ENCODE results near the gene CA5B. TPM values are rescaled to one million over a fixed set of nuclear protein-coding genes. Genes with fewer than 3 reads are reported as not detected.

Gene CA5B
- total and polyA plus RNA-seq, 10 of the 15 experiments (the other 5 are each of a cell fraction or from before 2014, with no cell fraction given) = 1.2 to 6.0 (median 3.2) TPM

DNA sequence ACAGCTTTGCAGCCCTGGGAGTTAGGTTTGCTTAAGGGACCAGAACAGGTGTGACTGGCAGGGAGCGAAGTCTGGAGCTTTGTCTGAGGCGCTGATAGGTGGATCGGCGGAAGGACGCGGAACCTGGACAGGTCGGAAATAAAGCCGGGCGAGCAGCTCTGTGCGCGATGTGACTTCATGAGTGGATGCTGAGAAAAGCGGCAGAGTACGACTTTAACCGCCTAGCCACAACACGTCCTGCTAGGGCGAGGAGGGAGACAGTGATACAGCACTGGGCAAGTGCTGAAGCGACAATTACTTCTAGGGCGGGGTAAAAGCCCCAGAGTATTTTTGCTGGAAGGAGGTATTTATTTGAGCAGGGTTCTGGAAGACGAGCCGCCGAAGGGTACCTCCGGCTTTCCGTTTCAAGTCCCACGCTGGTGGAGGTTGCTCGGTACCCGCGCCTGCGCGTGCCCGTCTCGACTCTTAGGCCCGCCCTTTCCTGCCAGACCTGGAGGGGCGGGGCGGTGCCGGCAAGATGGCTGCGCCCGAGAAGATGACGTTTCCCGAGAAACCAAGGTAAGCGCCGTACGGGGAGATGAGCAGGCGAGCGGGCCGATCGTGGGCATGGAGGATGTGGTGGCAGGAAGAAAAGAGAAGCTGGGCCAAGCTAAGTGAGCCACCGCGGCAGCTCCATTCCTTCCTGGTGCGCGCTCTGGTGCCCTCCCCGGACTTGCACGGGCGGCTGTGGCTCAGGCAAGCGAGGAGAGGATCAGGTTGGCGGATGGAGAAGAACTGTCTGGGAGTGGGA, 52.1 kb downstream of the CA5B start, which contains the start of gene ZRSR2 (continued):
- 0 out of 2 replicates have a peak, but pooled peaks have one; percentile 3 for TF ChIP-seq BCL11A (IDR thresholded peaks at IDR 0.05; ENCODE audit: low read depth, low read length)
- TF ChIP-seq, protein P1, sequence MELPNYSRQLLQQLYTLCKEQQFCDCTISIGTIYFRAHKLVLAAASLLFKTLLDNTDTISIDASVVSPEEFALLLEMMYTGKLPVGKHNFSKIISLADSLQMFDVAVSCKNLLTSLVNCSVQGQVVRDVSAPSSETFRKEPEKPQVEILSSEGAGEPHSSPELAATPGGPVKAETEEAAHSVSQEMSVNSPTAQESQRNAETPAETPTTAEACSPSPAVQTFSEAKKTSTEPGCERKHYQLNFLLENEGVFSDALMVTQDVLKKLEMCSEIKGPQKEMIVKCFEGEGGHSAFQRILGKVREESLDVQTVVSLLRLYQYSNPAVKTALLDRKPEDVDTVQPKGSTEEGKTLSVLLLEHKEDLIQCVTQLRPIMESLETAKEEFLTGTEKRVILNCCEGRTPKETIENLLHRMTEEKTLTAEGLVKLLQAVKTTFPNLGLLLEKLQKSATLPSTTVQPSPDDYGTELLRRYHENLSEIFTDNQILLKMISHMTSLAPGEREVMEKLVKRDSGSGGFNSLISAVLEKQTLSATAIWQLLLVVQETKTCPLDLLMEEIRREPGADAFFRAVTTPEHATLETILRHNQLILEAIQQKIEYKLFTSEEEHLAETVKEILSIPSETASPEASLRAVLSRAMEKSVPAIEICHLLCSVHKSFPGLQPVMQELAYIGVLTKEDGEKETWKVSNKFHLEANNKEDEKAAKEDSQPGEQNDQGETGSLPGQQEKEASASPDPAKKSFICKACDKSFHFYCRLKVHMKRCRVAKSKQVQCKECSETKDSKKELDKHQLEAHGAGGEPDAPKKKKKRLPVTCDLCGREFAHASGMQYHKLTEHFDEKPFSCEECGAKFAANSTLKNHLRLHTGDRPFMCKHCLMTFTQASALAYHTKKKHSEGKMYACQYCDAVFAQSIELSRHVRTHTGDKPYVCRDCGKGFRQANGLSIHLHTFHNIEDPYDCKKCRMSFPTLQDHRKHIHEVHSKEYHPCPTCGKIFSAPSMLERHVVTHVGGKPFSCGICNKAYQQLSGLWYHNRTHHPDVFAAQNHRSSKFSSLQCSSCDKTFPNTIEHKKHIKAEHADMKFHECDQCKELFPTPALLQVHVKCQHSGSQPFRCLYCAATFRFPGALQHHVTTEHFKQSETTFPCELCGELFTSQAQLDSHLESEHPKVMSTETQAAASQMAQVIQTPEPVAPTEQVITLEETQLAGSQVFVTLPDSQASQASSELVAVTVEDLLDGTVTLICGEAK (IDR thresholded peaks at IDR 0.05; ENCODE audit: borderline replicate concordance) = peak; percentile 16; the same call in 1 of the 2 replicates
- TF ChIP-seq, protein P2, sequence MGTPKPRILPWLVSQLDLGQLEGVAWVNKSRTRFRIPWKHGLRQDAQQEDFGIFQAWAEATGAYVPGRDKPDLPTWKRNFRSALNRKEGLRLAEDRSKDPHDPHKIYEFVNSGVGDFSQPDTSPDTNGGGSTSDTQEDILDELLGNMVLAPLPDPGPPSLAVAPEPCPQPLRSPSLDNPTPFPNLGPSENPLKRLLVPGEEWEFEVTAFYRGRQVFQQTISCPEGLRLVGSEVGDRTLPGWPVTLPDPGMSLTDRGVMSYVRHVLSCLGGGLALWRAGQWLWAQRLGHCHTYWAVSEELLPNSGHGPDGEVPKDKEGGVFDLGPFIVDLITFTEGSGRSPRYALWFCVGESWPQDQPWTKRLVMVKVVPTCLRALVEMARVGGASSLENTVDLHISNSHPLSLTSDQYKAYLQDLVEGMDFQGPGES (IDR thresholded peaks at IDR 0.05) = no peak; the same call in 1 of the 2 replicates
- TF ChIP-seq, protein P3, sequence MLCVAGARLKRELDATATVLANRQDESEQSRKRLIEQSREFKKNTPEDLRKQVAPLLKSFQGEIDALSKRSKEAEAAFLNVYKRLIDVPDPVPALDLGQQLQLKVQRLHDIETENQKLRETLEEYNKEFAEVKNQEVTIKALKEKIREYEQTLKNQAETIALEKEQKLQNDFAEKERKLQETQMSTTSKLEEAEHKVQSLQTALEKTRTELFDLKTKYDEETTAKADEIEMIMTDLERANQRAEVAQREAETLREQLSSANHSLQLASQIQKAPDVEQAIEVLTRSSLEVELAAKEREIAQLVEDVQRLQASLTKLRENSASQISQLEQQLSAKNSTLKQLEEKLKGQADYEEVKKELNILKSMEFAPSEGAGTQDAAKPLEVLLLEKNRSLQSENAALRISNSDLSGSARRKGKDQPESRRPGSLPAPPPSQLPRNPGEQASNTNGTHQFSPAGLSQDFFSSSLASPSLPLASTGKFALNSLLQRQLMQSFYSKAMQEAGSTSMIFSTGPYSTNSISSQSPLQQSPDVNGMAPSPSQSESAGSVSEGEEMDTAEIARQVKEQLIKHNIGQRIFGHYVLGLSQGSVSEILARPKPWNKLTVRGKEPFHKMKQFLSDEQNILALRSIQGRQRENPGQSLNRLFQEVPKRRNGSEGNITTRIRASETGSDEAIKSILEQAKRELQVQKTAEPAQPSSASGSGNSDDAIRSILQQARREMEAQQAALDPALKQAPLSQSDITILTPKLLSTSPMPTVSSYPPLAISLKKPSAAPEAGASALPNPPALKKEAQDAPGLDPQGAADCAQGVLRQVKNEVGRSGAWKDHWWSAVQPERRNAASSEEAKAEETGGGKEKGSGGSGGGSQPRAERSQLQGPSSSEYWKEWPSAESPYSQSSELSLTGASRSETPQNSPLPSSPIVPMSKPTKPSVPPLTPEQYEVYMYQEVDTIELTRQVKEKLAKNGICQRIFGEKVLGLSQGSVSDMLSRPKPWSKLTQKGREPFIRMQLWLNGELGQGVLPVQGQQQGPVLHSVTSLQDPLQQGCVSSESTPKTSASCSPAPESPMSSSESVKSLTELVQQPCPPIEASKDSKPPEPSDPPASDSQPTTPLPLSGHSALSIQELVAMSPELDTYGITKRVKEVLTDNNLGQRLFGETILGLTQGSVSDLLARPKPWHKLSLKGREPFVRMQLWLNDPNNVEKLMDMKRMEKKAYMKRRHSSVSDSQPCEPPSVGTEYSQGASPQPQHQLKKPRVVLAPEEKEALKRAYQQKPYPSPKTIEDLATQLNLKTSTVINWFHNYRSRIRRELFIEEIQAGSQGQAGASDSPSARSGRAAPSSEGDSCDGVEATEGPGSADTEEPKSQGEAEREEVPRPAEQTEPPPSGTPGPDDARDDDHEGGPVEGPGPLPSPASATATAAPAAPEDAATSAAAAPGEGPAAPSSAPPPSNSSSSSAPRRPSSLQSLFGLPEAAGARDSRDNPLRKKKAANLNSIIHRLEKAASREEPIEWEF (IDR thresholded peaks at IDR 0.05; ENCODE audit: insufficient replicate concordance, low read depth, low read length) = no peak
- TF ChIP-seq CREB1 (IDR thresholded peaks at IDR 0.05; ENCODE audit: low read depth) = peak; percentile 72; the same call in 1 of the 2 replicates
- no peak for TF ChIP-seq CBX3 (IDR thresholded peaks at IDR 0.05; ENCODE audit: borderline replicate concordance, low read depth)
- TF ChIP-seq, protein P4, sequence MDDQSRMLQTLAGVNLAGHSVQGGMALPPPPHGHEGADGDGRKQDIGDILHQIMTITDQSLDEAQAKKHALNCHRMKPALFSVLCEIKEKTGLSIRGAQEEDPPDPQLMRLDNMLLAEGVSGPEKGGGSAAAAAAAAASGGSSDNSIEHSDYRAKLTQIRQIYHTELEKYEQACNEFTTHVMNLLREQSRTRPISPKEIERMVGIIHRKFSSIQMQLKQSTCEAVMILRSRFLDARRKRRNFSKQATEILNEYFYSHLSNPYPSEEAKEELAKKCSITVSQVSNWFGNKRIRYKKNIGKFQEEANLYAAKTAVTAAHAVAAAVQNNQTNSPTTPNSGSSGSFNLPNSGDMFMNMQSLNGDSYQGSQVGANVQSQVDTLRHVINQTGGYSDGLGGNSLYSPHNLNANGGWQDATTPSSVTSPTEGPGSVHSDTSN (IDR thresholded peaks at IDR 0.05; ENCODE audit: insufficient replicate concordance, low read depth, low read length) = peak; percentile 81
- TF ChIP-seq, protein P5, sequence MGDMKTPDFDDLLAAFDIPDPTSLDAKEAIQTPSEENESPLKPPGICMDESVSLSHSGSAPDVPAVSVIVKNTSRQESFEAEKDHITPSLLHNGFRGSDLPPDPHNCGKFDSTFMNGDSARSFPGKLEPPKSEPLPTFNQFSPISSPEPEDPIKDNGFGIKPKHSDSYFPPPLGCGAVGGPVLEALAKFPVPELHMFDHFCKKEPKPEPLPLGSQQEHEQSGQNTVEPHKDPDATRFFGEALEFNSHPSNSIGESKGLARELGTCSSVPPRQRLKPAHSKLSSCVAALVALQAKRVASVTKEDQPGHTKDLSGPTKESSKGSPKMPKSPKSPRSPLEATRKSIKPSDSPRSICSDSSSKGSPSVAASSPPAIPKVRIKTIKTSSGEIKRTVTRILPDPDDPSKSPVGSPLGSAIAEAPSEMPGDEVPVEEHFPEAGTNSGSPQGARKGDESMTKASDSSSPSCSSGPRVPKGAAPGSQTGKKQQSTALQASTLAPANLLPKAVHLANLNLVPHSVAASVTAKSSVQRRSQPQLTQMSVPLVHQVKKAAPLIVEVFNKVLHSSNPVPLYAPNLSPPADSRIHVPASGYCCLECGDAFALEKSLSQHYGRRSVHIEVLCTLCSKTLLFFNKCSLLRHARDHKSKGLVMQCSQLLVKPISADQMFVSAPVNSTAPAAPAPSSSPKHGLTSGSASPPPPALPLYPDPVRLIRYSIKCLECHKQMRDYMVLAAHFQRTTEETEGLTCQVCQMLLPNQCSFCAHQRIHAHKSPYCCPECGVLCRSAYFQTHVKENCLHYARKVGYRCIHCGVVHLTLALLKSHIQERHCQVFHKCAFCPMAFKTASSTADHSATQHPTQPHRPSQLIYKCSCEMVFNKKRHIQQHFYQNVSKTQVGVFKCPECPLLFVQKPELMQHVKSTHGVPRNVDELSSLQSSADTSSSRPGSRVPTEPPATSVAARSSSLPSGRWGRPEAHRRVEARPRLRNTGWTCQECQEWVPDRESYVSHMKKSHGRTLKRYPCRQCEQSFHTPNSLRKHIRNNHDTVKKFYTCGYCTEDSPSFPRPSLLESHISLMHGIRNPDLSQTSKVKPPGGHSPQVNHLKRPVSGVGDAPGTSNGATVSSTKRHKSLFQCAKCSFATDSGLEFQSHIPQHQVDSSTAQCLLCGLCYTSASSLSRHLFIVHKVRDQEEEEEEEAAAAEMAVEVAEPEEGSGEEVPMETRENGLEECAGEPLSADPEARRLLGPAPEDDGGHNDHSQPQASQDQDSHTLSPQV (IDR thresholded peaks at IDR 0.05) = no peak
- no peak for TF ChIP-seq HDAC2 (IDR thresholded peaks at IDR 0.05)
- 0 out of 2 replicates have a peak, but pooled peaks have one; percentile 35 for TF ChIP-seq CBFB (IDR thresholded peaks at IDR 0.05; ENCODE audit: low read depth)
- TF ChIP-seq BRCA1 (IDR thresholded peaks at IDR 0.05; ENCODE audit: low read depth, low read length) = no peak
- no peak for TF ChIP-seq ZNF274 (IDR thresholded peaks at IDR 0.05; ENCODE audit: insufficient read depth, insufficient read length)

All from GM12878 (cell line).